HL-60 (cell line): ENCODE results near the gene PRR20G.

Source experiments
- DNase-seq, 2 experiments: peaks; one replicate each; pipeline ENCODE4 v3.0.0-alpha.2; 2010 to 2020; ENCODE audit warnings: low read depth in 1 of 2, low spot score in 1 of 2
- H3K27ac ChIP-seq: fragments of 250-450 bp; sonication (Bioruptor Pico); replicated peaks from 2 replicates; pipeline ENCODE4 v1.5.1; 2020; ENCODE audit warnings: mild to moderate bottlenecking, moderate library complexity
- H3K27me3 ChIP-seq: fragments of 250-450 bp; sonication (Bioruptor Pico); 2 replicates; pipeline ENCODE4 v1.5.1; 2021; ENCODE audit warnings: mild to moderate bottlenecking, moderate library complexity; ENCODE audit not compliant: insufficient read depth, poor library complexity, severe bottlenecking
- H3K4me3 ChIP-seq: replicated peaks from 2 replicates; pipeline ENCODE4 v1.5.1; 2011; ENCODE audit warnings: mild to moderate bottlenecking, control low read depth, low read length; ENCODE audit not compliant: insufficient read depth
- CTCF ChIP-seq: IDR thresholded peaks from one replicate; pipeline ENCODE4 v1.5.1; 2011; ENCODE audit warnings: low read length, control low read depth, inconsistent platforms; ENCODE audit not compliant: insufficient read depth
- GABPA ChIP-seq: IDR thresholded peaks from 2 replicates; pipeline ENCODE4 v1.6.1; 2012; ENCODE audit warnings: low read depth
- POLR2AphosphoS5 ChIP-seq: IDR thresholded peaks from 2 replicates; pipeline ENCODE4 v1.6.1; 2012; ENCODE audit warnings: low read depth
- REST ChIP-seq: IDR thresholded peaks from 2 replicates; pipeline ENCODE4 v1.6.1; 2012; ENCODE audit warnings: low read depth; ENCODE audit not compliant: insufficient replicate concordance
- SPI1 ChIP-seq: IDR thresholded peaks from 2 replicates; pipeline ENCODE4 v1.6.1; 2012; ENCODE audit warnings: low read depth, mild to moderate bottlenecking, borderline replicate concordance

PRR20G gene

DNA sequence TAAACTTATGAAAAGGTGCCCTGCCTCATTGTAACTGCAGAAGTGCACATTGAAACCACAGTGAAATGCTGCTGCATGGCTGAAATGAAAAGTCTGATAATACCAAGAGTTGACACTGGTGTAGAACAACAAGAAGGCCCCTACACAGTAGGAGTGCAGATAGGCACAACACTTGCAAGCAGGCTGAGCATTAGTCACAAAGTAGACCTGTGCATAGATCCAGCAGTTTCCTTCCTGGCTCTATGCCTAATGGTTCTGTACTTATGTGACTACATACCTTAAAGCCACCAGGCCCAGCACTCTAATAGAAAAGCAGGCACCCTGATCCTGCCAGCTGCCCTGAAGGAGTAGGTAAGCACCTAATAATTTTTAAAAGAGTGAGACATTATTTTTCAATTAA is 53.1 kb downstream of the PRR20G start:
- H3K4me3 ChIP-seq: no peak overlapping the region
- TF ChIP-seq CTCF (no peak), REST (no peak), POLR2AphosphoS5 (no peak), SPI1 (no peak), GABPA (no peak)
- no peak for DNase-seq
- no peaks in the 10 kb centered on the region for H3K27me3 ChIP-seq
- H3K27ac ChIP-seq: no peak overlapping the region
